ENCODE results near the gene SEH1L. TPM values are rescaled to one million over a fixed set of nuclear protein-coding genes. Genes with fewer than 3 reads are reported as not detected.
"Not testable (repeated sequence)": the region's sequence is repeated elsewhere in the genome, so short reads cannot be mapped to it uniquely, and the experiment has no call there.

Gene SEH1L
- total RNA-seq, 1 experiment from 2014 or later, result 57.8 TPM

DNA sequence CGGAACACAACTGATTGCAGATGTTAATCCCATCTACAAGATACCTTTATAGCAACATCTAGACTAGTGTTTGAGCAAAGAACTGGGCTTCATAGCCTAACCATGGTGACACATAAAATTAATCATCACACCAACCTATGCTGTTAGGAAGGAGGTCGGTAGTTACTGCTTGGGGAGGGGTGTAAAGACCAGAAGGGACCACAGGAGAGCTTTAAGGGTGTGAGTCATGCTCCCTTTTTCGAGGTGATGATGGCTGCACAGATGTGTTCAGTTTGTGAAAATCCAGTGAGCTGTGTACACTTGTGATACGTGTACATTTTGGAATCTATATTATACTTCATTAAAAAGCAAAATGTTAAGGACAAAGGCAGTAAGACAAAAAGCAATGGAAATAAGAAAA is 4.6 kb upstream of the SEH1L start:
- peak; percentile 47 for DNase-seq (ENCODE audit: low read depth)

DNA sequence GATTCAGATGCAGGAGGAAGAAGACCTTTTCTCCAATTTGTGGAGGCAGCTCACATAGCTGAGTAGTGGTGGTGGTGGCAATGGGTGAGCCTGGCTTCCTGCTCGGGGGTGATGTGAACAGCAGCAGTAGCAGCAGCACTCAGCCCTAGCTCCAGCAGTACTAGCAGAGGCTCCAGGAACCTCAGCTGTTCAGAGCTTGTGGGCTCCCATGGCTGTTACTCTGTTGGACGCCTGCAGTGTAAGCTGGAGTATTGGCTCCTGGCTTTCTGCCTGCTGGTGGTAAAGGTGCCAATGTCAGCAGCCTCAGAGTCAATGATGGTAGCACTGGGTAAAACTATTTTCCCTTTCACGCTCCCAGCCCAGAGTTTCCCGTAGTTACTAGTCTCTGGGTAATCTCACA is 3.1 kb upstream of the SEH1L start:
- peak; percentile 18 for DNase-seq (ENCODE audit: low read depth)

DNA sequence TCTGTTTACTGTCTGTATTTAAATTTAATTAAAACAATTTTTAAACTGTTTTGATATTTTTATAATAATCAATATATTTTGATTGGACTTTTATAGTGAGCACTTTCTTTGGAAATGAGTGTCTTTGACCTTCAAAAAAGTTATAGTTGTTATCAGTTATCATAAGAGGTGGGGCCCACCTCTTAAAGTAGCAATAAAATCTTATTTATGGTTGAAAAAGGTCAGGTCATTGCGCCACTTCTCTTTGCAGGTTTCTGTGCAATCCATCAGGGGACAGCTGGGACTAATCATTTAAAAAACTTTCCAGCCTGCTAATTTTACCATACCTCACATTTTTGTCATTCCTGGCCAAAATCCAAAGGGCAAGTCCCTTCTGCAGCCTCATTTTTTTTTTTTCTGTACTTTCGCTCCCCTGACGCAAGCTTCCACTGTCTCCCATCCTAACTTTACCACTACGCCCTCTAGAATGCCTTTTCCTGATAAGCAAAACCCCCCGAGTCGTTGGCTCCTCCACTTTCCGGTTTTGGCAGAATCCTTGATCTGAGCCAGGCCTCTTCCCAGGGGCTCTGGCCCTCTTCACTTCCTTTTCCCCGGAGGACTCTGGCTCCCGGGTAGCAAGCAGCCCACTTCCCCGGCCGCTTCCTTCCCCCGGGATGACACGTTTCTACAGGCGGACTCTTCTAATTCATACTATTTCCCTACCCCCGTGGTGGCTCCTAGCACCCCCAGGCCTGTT is 1.1 kb upstream of the SEH1L start:
- DNase-seq (ENCODE audit: low read depth), result peak; percentile 51

- DNase-seq (ENCODE audit: low read depth), result peak; percentile 93
Measured at GRCh38 chr18:12948050-12948804, 416 bp downstream of the SEH1L start.

DNA sequence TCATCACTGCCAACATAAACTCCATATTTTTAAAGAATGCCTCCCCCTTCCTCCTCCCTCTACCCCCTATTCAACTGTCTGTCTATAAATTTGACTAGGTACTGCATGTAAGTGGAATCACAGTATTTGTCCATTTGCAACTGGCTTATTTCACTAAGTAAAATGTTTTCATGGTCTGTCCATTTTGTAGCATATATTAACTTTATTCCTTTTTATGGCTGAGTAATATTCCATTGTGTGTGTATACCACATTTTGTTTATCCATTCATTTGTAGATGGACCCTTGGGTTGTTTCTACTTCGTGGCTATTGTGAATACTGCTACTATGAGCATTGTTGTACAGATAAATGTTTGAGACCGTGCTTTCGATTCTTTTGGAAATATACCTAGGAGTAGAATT is 10.7 kb downstream of the SEH1L start:
- DNase-seq (ENCODE audit: low read depth), result no peak

DNA sequence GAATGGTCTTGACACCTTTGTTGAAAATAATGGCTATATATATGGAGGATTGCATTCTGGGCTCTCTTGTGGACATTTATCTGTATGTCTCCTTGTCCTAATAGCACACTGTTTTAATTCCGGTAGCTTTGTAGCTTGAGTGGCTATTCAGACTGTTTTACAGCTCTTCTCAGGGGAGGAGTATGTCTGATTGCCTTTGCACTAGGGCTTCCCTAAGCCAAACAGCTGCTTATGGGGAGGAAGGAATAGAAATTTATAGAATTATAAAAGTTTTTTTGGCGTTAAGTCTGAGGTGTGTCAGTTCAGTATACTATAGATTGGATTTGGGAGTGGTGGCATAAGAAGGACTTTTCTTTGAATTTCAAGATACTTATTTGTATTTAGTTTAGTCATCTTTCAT is 12.6 kb downstream of the SEH1L start:
- DNase-seq (ENCODE audit: low read depth), result no peak

GRCh38 chr18:12960853-12961397 is 13.1 kb downstream of the SEH1L start:
- DNase-seq (ENCODE audit: low read depth), result no peak

GRCh38 chr18:12963069-12963468 is 15.3 kb downstream of the SEH1L start:
- DNase-seq (ENCODE audit: low read depth), result no peak

DNA sequence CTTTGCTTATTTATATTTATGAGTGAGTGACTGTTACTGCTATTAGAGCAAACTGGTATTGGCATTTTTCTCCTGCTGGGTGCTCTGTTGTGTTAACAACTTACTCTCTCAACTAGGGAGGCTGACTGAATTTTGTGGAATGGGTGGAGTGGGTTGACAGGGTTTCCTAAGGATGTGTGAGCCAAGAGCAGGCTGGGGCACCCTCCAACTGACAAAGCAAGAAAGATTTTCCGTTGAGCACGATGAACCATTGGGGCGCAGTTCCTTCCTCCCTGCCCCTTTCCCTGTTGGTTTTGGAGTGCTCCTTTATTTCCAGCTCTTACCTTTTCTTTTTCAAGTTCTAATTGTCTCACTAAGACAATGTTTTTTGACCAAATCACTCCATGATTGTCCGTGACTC is 20.3 kb downstream of the SEH1L start:
- no peak for DNase-seq (ENCODE audit: low read depth)

DNA sequence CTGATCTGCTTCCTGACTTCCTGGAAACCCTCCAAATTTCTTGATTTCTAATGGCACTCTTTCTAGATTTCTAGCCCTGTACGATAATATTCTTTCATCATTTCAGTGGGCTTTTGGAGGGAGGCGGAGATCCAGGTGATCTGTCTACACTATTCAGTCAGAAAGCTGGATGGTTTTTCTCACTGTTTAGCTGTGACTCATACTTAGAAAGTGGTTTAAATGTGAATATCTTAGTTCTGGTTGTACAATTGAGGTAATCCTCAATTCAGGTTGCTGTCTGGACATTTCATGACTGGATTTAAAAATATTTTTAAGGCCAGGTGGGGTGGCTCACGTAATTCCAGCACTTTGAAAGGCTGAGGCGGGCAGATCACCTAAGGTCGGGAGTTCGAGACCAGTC is 20.8 kb downstream of the SEH1L start:
- DNase-seq (ENCODE audit: low read depth), result no peak

DNA sequence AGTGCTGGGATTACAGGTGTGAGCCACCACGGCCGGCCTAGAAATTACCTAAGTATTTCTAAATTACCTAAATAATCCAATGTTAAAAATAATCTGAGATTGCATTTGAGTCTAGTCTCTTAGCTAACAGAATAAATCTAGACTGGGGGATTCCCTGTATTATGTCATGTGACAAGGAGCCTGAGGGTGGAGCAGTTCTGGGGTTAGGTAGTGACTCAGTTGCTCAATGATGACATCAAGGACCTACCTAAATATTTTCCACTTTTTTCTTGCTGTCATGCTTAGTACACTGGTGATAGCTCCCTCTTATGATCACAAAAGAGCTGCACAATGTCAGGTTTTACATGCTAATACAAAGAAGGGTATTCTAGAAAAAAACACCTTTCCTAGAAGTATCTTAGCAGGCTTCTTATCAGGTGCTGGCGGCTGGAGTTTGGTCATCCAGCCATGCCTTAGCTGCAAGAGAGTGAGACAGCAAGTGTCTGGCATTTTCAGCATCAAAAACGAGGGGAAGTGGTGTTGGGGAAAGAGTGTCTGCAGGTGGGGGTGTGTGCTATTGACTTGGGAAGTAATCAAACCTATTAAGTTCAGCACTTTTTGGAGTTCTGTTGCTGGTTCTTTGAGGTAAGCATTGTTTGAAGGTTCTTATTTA is 25.9 kb downstream of the SEH1L start:
- no peak for DNase-seq (ENCODE audit: low read depth)

- no peak for DNase-seq (ENCODE audit: low read depth)
Measured at GRCh38 chr18:12975488-12975887, 27.7 kb downstream of the SEH1L start.

- no peak for DNase-seq (ENCODE audit: low read depth)
Measured at GRCh38 chr18:12976305-12976704, 28.5 kb downstream of the SEH1L start.

DNA sequence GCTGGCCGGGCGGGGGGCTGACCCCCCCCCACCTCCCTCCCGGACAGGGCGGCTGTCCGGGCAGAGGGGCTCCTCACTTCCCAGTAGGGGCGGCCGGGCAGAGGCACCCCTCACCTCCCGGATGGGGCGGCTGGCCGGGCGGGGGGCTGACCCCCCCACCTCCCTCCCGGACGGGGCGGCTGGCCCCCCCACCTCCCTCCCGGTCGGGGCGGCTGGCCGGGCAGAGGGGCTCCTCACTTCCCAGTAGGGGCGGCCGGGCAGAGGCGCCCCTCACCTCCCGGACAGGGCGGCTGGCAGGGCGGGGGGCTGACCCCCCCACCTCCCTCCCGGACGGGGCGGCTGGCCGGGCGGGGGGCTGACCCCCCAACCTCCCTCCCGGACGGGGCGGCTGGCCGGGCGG is 32.3 kb downstream of the SEH1L start:
- DNase-seq (ENCODE audit: low read depth), result not testable (repeated sequence)

- DNase-seq (ENCODE audit: low read depth), result no peak
Measured at GRCh38 chr18:12989397-12990122, 41.7 kb downstream of the SEH1L start.

DNA sequence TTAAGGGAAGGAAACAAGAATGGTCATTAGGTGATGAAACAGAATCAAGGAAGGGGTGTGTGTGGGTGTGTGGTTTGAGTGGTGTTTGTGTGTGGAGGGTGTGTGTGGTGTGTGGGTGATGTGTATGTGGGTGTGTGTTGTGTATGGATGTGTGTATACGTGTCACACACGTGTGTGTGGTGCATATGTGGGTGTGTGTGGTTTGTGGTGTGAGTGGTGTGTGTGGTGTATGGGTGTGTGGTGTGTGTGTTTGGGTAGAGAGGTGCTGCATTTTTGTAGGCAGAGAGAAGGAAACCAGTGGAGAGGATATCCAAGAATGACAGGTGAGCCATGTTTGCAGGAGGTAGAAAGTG is 42.3 kb downstream of the SEH1L start:
- no peak for DNase-seq (ENCODE audit: low read depth)

- DNase-seq (ENCODE audit: low read depth), result no peak
Measured at GRCh38 chr18:12990641-12990966, 42.8 kb downstream of the SEH1L start.

DNA sequence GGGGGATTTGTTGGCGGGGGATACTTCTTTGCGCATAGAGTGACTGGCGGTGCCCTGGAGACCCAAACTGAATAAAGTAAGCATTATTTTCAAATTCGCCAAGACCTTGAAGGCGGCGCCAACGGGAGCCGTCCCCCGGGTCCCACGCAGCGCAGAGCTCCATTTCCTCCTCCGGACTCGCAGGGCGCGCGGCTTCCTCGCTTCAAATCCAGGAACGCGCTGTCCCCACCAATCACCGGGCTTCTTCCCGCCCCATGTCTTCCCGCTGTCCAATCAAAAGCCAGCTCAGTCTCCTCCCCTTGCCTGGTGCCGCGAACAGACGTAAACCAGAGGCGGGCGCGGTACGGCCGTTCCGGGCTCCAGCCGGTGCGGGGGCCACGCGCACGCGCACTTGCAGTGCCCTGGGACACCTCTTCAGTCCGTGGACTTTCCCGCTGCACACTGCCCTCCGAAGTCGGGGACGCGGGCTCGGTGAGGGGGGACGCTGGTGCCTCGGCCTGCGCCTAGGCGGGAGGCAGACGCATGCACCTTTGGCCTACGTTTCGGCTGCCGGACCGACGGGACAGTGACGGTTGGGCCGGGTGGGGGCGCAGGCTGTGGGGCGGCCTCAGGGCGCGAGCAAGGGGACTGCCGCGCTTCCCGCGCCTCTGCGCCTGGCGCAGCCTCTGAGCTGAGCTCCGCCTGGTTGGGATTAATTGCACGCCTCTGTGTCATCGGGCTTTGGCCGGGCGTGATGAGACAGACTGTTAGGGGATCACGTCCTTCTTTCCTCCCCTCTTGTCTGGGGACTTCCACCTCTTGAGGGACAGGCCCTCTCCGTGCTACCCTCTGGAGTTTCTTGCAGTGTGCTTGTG is 43.4 kb downstream of the SEH1L start, which contains the start of gene CEP192:
CEP192 (plus strand) TSS at position 396 of the 854 bp plus-strand sequence. CDS start 8,063 bp downstream, outside the sequence.
- peak; percentile 98 for DNase-seq (ENCODE audit: low read depth)

DNA sequence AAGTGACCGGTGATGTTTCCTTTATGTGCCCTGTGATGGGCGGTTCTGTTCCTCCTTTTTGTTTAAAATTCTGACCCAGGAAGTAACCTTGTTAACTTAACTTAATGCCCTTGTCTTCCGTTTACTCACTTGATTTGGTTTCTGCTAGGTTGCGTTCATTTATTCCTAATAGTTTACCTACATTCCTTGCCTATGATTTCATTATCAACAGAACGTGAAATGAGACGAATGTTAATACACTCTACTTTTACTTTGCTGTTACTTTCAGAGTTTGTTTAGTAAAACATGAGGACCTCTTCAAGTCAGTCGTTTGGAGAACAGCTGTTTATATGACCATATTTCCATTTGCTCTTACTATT is 44.0 kb downstream of the SEH1L start:
- no peak for DNase-seq (ENCODE audit: low read depth)

GRCh38 chr18:12993439-12993838 is 45.6 kb downstream of the SEH1L start:
- DNase-seq (ENCODE audit: low read depth), result no peak

DNA sequence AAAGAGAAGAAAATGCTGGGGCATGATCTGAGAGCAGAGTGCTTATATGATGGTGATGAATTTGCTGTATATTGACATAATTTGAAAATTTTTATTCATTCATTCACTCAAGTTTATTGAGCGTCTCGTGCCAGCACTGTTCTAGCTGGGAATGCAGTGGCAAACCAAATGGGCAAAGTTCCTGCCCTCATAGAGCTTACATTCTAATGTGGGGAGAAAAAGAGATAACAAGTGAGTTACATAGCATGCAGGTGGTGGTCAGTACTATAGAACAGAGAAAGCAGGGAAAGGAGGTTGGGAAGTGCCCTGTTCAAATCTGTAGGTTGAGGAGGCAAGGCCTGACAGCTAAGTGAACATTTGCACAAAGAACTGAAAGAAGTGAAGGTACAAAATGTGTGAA is 47.6 kb downstream of the SEH1L start:
- DNase-seq (ENCODE audit: low read depth), result no peak
